Hepatocyte (in vitro differentiated cells): Measurements from ENCODE around the gene COL28A1. TPM values are rescaled to one million over a fixed set of nuclear protein-coding genes. Genes with fewer than 3 reads are reported as not detected.

Experiments used
- DNase-seq: peaks from one replicate; pipeline ENCODE4 v3.0.0-alpha.2; 2016; ENCODE audit warnings: low spot score
- H2AFZ ChIP-seq: fragments of 200-600 bp; sonication (generic); 2 replicates; pipeline ENCODE4 v1.6.0; 2016; ENCODE audit warnings: antibody characterized with exemption, mild to moderate bottlenecking
- H3K27ac ChIP-seq: fragments of 200-600 bp; sonication (generic); 2 replicates; pipeline ENCODE4 v1.5.1; 2016; ENCODE audit warnings: mild to moderate bottlenecking
- H3K27me3 ChIP-seq: fragments of 200-600 bp; sonication (generic); 2 replicates; pipeline ENCODE4 v1.6.1; 2016
- H3K36me3 ChIP-seq: fragments of 200-600 bp; sonication (generic); replicated peaks from 2 replicates; pipeline ENCODE4 v1.5.1; 2016; ENCODE audit warnings: low read depth; ENCODE audit not compliant: insufficient read depth
- H3K4me1 ChIP-seq: fragments of 200-600 bp; sonication (generic); 2 replicates; pipeline ENCODE4 v1.5.1; 2016; ENCODE audit warnings: mild to moderate bottlenecking, moderate library complexity; ENCODE audit not compliant: insufficient read depth
- H3K4me2 ChIP-seq: fragments of 200-600 bp; sonication (generic); 2 replicates; pipeline ENCODE4 v1.6.0; 2016
- H3K4me3 ChIP-seq: fragments of 200-600 bp; sonication (generic); 2 replicates; pipeline ENCODE4 v1.5.1; 2016; ENCODE audit warnings: mild to moderate bottlenecking
- H3K79me2 ChIP-seq: fragments of 200-600 bp; sonication (generic); 2 replicates; pipeline ENCODE4 v1.6.0; 2017; ENCODE audit warnings: mild to moderate bottlenecking
- H3K9me2 ChIP-seq: fragments of 200-600 bp; sonication (generic); replicated peaks from 2 replicates; pipeline ENCODE4 v1.6.0; 2017; ENCODE audit warnings: mild to moderate bottlenecking; ENCODE audit not compliant: insufficient read depth
- H3K9me3 ChIP-seq: fragments of 200-600 bp; sonication (generic); 2 replicates; pipeline ENCODE4 v1.5.1; 2016; ENCODE audit warnings: low read depth, mild to moderate bottlenecking
- H4K20me1 ChIP-seq: fragments of 200-600 bp; sonication (generic); 2 replicates; pipeline ENCODE4 v1.6.0; 2016; ENCODE audit warnings: mild to moderate bottlenecking; ENCODE audit not compliant: insufficient read depth, poor library complexity, severe bottlenecking
- EZH2 ChIP-seq: fragments of 200-600 bp; sonication (generic); IDR thresholded peaks from 2 replicates; pipeline ENCODE4 v1.6.1; 2016; ENCODE audit warnings: antibody characterized with exemption, mild to moderate bottlenecking, borderline replicate concordance
- EZH2phosphoT487 ChIP-seq: fragments of 200-600 bp; sonication (generic); IDR thresholded peaks from one replicate; pipeline ENCODE4 v1.6.1; 2018; ENCODE audit warnings: antibody characterized with exemption, mild to moderate bottlenecking, low read depth, moderate library complexity; ENCODE audit not compliant: unreplicated experiment, severe bottlenecking
- WGBS: methylation state at CpG from one replicate; pipeline ENCODE4 v1.1.6; 2016; ENCODE audit warnings: low lambda C conversion rate; ENCODE audit errors: missing lambda C conversion rate; 5-methylcytosine and 5-hydroxymethylcytosine counted together
- polyA plus RNA-seq: library from polyadenylated mRNA; unstranded; fragments of >200 nt; fragmentation: Nextera tagmentation; extraction: Ambion mirVana; gene quantifications from 2 replicates; pipeline ENCODE4 v1.2.1, GENCODE V29; 2016
- total RNA-seq: library from RNA; depleted of rRNA; stranded (reverse); fragments of >200 nt; gene quantifications from 2 replicates; pipeline ENCODE4 v1.2.3, GENCODE V29; 2014
- TF ChIP-seq, protein P1 (sequence below): fragments of 200-600 bp; sonication (generic); IDR thresholded peaks from 2 replicates; pipeline ENCODE4 v1.5.1; 2016; ENCODE audit warnings: antibody characterized with exemption, mild to moderate bottlenecking; ENCODE audit not compliant: poor library complexity

The COL28A1 gene
- total and polyA plus RNA-seq, 2 experiments from 2014 or later: 0.28 to 0.47 TPM

- no peaks in the 10 kb centered on the region for H4K20me1 ChIP-seq
Measured at GRCh38 chr7:7385421-7385820, 150.3 kb downstream of the COL28A1 start.

GRCh38 chr7:7384228-7384627 is 151.4 kb downstream of the COL28A1 start:
- H3K27ac ChIP-seq: no peak overlapping the region
- H3K27me3 ChIP-seq: no peaks in the 10 kb centered on the region
- H3K4me3 ChIP-seq: no peak overlapping the region
- no peaks in the 10 kb centered on the region for H3K9me3 ChIP-seq
- no peaks in the 10 kb centered on the region for H4K20me1 ChIP-seq
- H3K79me2 ChIP-seq: no peaks in the 10 kb centered on the region
- TF ChIP-seq, protein P1, sequence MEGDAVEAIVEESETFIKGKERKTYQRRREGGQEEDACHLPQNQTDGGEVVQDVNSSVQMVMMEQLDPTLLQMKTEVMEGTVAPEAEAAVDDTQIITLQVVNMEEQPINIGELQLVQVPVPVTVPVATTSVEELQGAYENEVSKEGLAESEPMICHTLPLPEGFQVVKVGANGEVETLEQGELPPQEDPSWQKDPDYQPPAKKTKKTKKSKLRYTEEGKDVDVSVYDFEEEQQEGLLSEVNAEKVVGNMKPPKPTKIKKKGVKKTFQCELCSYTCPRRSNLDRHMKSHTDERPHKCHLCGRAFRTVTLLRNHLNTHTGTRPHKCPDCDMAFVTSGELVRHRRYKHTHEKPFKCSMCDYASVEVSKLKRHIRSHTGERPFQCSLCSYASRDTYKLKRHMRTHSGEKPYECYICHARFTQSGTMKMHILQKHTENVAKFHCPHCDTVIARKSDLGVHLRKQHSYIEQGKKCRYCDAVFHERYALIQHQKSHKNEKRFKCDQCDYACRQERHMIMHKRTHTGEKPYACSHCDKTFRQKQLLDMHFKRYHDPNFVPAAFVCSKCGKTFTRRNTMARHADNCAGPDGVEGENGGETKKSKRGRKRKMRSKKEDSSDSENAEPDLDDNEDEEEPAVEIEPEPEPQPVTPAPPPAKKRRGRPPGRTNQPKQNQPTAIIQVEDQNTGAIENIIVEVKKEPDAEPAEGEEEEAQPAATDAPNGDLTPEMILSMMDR: no peak
- no peak for TF ChIP-seq EZH2
- TF ChIP-seq EZH2phosphoT487: no peak
- no peaks in the 10 kb centered on the region for H3K36me3 ChIP-seq
- no peaks in the 10 kb centered on the region for H3K4me1 ChIP-seq
- H2AFZ ChIP-seq: no peak overlapping the region
- no peaks in the 10 kb centered on the region for H3K9me2 ChIP-seq
- DNase-seq: no peak
- no peak overlapping the region for H3K4me2 ChIP-seq

More at GRCh38 chr7:7385421-7385820, 150.3 kb downstream of the COL28A1 start:
- Histone ChIP-seq H3K4me1 (no peaks in the 10 kb centered on the region), H3K79me2 (no peaks in the 10 kb centered on the region), H3K9me2 (no peaks in the 10 kb centered on the region), H2AFZ (no peak overlapping the region), H3K4me2 (no peak overlapping the region), H3K4me3 (no peak overlapping the region), H3K27me3 (no peaks in the 10 kb centered on the region), H3K27ac (no peak overlapping the region), H3K9me3 (no peaks in the 10 kb centered on the region), H3K36me3 (no peaks in the 10 kb centered on the region)
- TF ChIP-seq EZH2phosphoT487: no peak
- TF ChIP-seq EZH2: no peak
- TF ChIP-seq, protein P1: no peak
- DNase-seq: no peak
- WGBS: 80% methylated on average over 2 of the region's 2 CpGs

GRCh38 chr7:7375538-7375937 is 160.1 kb downstream of the COL28A1 start:
- no peak overlapping the region for H3K27ac ChIP-seq
- no peak for DNase-seq
- H3K4me3 ChIP-seq: no peak overlapping the region
- H3K4me1 ChIP-seq: no peaks in the 10 kb centered on the region
- no peaks in the 10 kb centered on the region for H4K20me1 ChIP-seq
- no peak overlapping the region for H3K4me2 ChIP-seq
- H3K9me3 ChIP-seq: no peaks in the 10 kb centered on the region
- H3K9me2 ChIP-seq: no peaks in the 10 kb centered on the region
- 76% methylated on average over 4 of the region's 4 CpGs for WGBS
- no peaks in the 10 kb centered on the region for H3K27me3 ChIP-seq
- no peaks in the 10 kb centered on the region for H3K36me3 ChIP-seq
- H2AFZ ChIP-seq: no peak overlapping the region
- TF ChIP-seq, protein P1: no peak
- no peak for TF ChIP-seq EZH2phosphoT487
- no peak for TF ChIP-seq EZH2
- no peaks in the 10 kb centered on the region for H3K79me2 ChIP-seq

- Histone ChIP-seq H3K79me2 (no peaks in the 10 kb centered on the region), H3K36me3 (no peaks in the 10 kb centered on the region), H3K4me3 (no peak overlapping the region), H2AFZ (no peak overlapping the region), H4K20me1 (no peaks in the 10 kb centered on the region), H3K9me2 (no peaks in the 10 kb centered on the region), H3K27me3 (no peaks in the 10 kb centered on the region), H3K27ac (no peak overlapping the region), H3K4me2 (no peak overlapping the region), H3K4me1 (no peaks in the 10 kb centered on the region), H3K9me3 (no peaks in the 10 kb centered on the region)
- TF ChIP-seq EZH2: no peak
- TF ChIP-seq EZH2phosphoT487: no peak
- TF ChIP-seq, protein P1: no peak
- DNase-seq: no peak
- 92% methylated on average over 2 of the region's 2 CpGs for WGBS
Measured at GRCh38 chr7:7370076-7370475, 165.6 kb downstream of the COL28A1 start.
